Activated CD8-positive, alpha-beta memory T cell treated with anti-CD3 and anti-CD28 coated beads, Interleukin-2, amount 50 U/mL, for 1 hour (primary cell): ENCODE measurements around the gene VPS4A.
"Not testable (repeated sequence)": the region's sequence is repeated elsewhere in the genome, so short reads cannot be mapped to it uniquely, and the experiment has no call there.

Source experiments
- DNase-seq: peaks from one replicate; pipeline ENCODE4 v3.0.0-alpha.2; 2020; ENCODE audit errors: extremely low read depth

VPS4A gene

GRCh38 chr16:69310653-69311532 lies at the start of gene VPS4A:
Gene VPS4A, plus strand, starts transcription at chr16:69311350. Its CDS starts 162 bp downstream, at chr16:69311512.
- peak; percentile 94 for DNase-seq

GRCh38 chr16:69266334-69267063 lies 44.7 kb upstream of the VPS4A start:
- DNase-seq = no peak

DNA sequence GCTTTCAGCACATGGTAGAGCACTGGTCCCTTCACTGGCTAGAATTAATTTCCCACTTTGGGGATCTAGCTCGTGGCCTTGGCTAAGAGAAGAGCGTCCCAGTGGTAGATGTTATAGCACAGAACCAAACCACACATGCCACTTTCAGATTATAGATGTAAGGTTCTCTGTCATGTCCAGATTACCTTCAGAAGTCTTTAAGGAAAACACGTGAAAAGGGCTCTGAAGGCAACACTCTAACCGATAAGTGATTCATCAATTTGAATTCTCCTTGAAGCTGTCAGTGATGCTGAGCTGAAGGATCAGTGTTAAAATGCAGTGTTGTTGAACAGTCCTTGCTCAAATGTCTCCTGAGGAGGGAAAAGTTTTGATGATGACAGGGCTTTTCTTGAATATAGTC lies 43.5 kb upstream of the VPS4A start:
- no peak for DNase-seq

- no peak for DNase-seq
Measured at GRCh38 chr16:69270395-69270794, 40.8 kb upstream of the VPS4A start.

DNA sequence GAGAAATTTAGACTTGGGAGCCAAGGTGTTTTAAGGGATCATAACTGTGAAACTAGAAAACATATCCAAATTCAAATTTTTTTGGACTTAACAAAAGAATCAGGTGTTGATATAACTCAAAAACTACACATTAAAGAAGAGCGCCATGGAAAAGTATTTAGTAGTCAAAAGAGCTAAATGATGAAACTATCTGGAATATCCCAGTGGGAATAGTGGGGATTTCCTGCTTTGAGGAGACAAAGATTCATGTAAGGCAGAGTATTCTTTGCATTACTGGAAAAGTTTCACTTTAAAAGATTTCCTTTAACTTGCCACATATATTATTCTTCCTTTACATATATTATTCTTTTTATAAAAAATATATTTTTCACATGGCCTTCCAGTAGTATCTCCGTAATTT lies 40.3 kb upstream of the VPS4A start:
- DNase-seq = no peak

DNA sequence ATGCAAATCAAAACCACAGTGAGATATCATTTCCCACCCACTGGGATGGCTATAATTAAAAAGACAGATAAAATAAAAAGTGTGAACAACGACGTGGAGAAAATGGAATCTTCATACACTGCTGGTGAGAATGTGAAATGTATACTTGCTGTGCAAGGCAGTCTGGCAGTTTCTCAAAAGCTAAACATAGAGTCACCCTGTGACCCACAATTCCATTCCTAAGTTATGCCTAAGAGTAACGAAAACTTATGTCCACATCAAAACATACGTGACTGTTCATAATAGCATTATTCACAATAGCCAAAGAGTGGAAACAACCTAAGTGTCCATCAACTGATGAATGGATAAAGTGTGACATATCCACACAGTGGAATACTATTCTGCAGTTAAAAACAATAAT lies 38.1 kb upstream of the VPS4A start:
- no peak for DNase-seq

- DNase-seq = no peak
Measured at GRCh38 chr16:69274699-69275235, 36.4 kb upstream of the VPS4A start.

DNA sequence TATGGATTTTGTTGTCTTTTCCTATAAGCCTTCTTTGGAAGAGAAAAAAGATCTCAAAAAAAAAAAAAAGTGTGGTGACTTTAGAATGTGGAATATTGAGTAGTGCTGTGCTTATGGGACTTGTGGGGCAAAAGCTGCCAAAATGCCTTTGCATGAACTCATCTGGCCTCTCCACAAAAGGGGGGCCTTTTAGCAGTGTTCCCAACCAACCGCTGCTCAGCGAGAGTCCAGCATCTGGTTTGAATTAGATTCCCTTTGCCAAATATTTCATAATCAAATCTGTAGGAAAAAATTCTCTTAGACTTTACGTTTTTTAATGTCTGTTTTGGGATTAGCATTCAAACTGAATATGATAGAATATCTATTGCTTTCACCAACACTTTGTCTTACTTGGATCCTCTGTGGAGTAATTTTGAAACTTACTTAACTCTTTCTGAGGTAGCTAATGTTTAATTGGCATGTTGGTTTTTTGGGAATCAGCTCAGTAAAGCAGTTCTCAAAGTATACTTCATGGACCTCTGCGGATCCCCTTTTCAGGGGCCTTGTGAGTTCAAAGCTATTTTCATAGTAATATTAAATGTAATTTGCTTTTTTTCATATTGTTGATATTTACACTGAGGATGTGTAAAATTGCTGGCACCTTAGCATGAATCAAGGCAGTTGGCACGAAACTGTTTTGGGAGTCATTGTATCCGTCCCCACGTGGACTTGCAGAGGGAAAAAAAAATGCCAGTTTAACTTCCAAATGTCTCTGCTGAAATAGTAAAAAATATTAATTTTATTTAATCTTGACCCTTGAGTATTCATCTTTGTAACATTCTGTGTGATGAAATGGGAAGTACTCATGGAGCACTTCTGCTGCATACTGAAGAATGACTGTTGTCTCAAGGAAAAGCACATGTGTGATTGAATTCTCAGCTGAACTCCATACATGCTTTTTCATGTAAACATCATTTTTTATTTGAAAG lies 34.7 kb upstream of the VPS4A start:
- no peak for DNase-seq

- DNase-seq = no peak
Measured at GRCh38 chr16:69277413-69277812, 33.7 kb upstream of the VPS4A start.

DNA sequence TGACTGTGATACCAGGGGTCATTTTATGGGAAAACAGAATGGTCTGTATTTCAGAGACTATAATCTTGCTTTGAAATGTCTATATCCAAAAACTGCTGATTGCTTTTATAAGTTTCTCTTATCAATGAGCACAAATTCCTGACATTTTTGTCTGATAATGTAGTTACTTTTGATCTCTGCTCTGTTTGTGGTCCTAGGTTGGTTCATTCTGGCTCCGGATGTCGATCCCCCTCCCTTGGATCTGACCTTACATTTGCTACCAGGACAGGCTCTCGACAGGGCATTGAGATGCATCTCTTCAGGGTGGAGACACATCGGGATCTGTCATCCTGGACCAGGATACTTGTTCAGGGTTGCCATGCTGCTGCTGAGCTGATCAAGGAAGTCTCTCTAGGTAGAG lies 27.3 kb upstream of the VPS4A start:
- no peak for DNase-seq

DNA sequence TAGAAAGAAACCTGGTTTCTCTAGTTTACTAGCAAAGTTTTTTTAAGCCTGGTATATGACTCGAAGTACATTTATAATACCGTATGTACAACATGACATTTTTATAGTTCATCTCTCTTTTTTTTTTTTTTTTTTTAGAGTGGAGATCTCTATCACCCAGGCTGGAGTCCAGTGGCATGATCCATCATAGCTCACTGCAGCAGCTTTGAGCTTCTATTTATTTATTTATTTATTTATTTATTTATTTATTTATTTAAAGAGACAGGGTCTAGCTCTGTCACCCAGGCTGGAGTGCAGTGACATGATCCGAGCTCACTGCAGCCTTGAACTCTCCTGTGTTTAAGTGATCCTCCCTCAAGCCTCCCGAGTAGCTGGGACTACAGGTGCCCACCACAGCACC lies 25.9 kb upstream of the VPS4A start:
- DNase-seq = no peak

DNA sequence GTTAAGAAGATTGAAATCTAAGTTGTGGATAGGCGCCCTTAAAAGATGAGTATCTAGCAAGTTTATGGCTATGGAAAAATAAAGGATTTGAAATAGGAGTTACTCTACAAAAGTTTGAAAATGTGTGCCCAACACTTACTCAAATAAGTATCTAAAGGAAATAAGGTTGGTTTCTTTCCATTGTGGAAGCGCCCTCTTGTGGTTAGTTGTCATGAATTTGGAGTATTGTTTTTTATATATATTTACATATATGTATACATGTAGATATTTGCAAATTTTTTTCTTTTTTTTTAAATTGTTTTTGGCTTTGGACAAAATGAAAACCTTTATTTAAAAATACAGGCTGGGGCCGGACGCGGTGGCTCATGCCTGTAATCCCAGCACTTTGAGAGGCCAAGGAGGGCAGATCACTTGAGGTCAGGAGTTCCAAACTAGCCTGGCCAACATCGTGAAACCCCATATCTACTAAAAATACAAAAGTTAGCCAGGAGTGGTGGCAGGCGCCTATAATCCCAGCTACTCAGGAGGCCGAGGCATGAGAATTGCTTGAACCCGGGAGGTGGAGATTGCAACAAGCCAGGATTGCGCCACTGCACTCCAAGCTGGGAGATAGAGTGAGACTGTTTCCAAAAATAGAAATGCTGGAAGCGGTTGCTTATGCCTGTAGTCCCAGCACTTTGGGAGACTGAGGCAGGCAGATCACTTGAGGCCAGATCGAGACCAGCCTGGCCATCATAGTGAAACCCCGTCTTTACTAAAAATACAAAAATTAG lies 24.0 kb upstream of the VPS4A start:
- peak; percentile 10 for DNase-seq

DNA sequence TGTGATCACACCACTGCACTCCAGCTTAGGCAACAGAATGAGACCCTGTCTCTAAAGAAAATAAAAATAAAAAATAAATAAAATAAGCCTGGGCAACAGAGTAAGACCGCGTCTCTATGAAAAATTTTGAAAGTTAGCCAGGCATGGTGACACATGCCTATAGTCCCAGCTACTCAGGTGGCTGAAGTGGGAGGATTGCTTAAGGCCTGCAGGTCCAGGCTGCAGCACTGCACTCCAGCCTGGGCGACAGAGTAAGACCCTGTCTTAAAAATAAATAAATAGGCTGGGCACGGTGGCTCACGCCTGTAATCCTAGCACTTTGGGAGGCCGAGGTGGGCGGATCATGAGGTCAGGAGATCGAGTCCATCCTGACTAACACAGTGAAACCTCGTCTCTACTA lies 19.5 kb upstream of the VPS4A start:
- not testable (repeated sequence) for DNase-seq

GRCh38 chr16:69293401-69293800 lies 17.7 kb upstream of the VPS4A start:
- DNase-seq = no peak

DNA sequence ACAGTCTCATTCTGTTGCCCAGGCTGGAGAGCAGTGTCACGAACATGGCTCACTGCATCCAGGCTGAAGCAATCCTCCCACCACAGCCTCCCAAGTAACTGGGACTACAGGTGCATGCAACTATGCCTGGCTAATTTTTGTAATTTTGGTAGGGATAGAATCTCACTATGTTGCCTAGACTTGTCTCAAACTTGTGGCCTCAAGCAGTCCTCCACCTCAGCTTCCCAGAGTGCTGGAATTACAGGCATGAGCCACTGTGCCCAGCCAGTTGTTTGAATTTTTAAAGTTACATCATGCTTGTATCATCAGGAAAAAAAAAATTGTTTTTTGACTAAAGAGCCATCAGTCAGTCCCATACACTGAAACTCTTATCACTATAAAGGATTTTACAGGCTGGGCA lies 17.1 kb upstream of the VPS4A start:
- DNase-seq = no peak

- not testable (repeated sequence) for DNase-seq
Measured at GRCh38 chr16:69296771-69297170, 14.4 kb upstream of the VPS4A start.

- no peak for DNase-seq
Measured at GRCh38 chr16:69298261-69298660, 12.9 kb upstream of the VPS4A start.

DNA sequence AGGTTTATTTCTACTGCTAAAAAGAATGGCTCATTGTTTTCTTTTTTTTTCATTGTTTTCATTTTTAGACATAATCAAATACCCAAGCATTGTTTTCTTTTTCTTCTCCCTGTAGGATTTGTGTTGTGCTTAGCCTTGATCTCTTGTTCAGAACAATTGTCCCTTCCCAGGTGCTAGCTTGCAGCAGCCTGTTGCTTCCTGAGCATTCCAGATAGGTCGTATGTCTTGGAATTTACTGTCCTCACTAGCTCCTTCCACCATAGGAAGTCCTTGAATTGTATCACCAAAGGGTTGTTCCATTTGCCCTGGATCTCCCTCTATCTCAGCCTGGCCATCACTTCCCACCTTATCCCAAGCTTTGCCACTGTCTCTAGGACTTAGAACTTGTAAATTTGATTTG lies 10.0 kb upstream of the VPS4A start:
- no peak for DNase-seq

- DNase-seq = no peak
Measured at GRCh38 chr16:69301861-69302260, 9.3 kb upstream of the VPS4A start.

DNA sequence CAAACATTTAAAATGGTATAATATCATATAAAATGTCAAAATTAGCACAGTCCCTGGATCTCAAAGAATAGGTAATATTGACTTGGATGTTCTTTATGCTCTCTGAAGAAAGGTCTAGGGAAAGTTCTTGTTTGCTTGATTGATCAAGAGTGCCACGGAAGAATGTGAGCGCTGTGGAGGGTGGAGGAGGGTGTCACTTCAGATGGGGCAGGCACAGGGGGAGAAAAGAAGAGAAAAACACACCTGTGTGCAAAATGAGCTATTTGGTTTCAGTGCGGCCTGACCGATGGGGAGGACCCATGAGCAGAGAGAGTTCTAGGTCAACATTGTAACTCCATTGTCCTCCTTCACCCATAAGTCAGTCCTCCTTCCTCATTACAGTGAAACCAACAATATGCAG lies 8.8 kb upstream of the VPS4A start:
- DNase-seq = no peak

- no peak for DNase-seq
Measured at GRCh38 chr16:69306031-69306430, 5.1 kb upstream of the VPS4A start.
